Measurements from ENCODE around the gene PIWIL4.

- TF ChIP-seq KLF1 (tag; IDR thresholded peaks at IDR 0.05) (no peak), FOXP1 (CRISPR knock-in tag; IDR thresholded peaks at IDR 0.05) (no peak), ZNF280B (CRISPR knock-in tag; IDR thresholded peaks at IDR 0.05) (no peak), MAX (CRISPR knock-in tag; IDR thresholded peaks at IDR 0.05) (no peak), MAZ (CRISPR knock-in tag; conservative IDR thresholded peaks at IDR 0.05 in 1 of 2, IDR thresholded peaks at IDR 0.05 in 1 of 2) (no peak), EP300 (IDR thresholded peaks at IDR 0.05; ENCODE audit: low read length) (no peak), ZNF518B (CRISPR knock-in tag; IDR thresholded peaks at IDR 0.05) (no peak), CTCF (IDR thresholded peaks at IDR 0.05 in 2 of 3, conservative IDR thresholded peaks at IDR 0.05 in 1 of 3; ENCODE audit: insufficient read depth in 2 of 3, low read depth in 1 of 3, low read length in 3 of 3) (no peak), SRF (CRISPR knock-in tag; IDR thresholded peaks at IDR 0.05) (no peak)
Observed at GRCh38 chr11:94593030-94593429, 25.9 kb downstream of the PIWIL4 start.
